Endothelial cell of umbilical vein (primary cell): ENCODE measurements around the gene CALU. TPM values are rescaled to one million over a fixed set of nuclear protein-coding genes. Genes with fewer than 3 reads are reported as not detected.

Experiments
- BruUV-seq: library from RNA; stranded (reverse); fragments of 400-500 nt; replicated peaks from 2 replicates; lab custom pipeline; 2021; lab: Mats Ljungman, UMichigan
- CTCF ChIA-PET: fragments of 300-600, 350-600 bp; sonication (Branson Sonifier 250); formaldehyde crosslinking; loops from one replicate; lab custom pipeline; 2021; ENCODE audit warnings: antibody characterized with exemption, inconsistent platforms; lab: Charles Lee
- POLR2A ChIA-PET: fragments of 300-600, 350-600 bp; sonication (Branson Sonifier 250); formaldehyde crosslinking; loops from one replicate; lab custom pipeline; 2021; ENCODE audit warnings: antibody characterized with exemption, inconsistent platforms; lab: Charles Lee
- DNase-seq: peaks from one replicate; pipeline ENCODE4 v3.0.0-alpha.2; 2011; ENCODE audit warnings: low read depth, low spot score
- FAIRE-seq: peaks from 2 replicates; lab custom pipeline; 2011; peaks lifted over from hg19 to GRCh38; lab: Jason Lieb, UNC
- H2AFZ ChIP-seq: 2 replicates; pipeline ENCODE4 v1.6.0; 2012; ENCODE audit warnings: low read depth, low read length, control low read depth, inconsistent platforms
- H3K27ac ChIP-seq: 2 replicates; pipeline ENCODE4 v1.5.1; 2011; ENCODE audit warnings: low read depth, mild to moderate bottlenecking, control low read depth, low read length, moderate library complexity; ENCODE audit not compliant: insufficient read depth
- H3K27me3 ChIP-seq, 2 experiments: 2 replicates each; pipeline versions ENCODE4 v1.6.0 to v1.6.1; 2011; ENCODE audit warnings: low read length in 2 of 2, mixed read lengths in 1 of 2; ENCODE audit not compliant: control insufficient read depth in 2 of 2, insufficient read depth in 2 of 2
- H3K36me3 ChIP-seq, 2 experiments: 2 replicates in 1 of 2; 3 replicates in 1 of 2; pipeline ENCODE4 v1.5.1; 2011; ENCODE audit warnings: low read length in 2 of 2, mild to moderate bottlenecking in 1 of 2, moderate library complexity in 1 of 2; ENCODE audit not compliant: control insufficient read depth in 2 of 2, insufficient read depth in 2 of 2; ENCODE audit errors: extremely low read depth in 1 of 2
- H3K4me1 ChIP-seq: 3 replicates; pipeline ENCODE4 v1.5.1; 2011; ENCODE audit warnings: mild to moderate bottlenecking, low read length; ENCODE audit not compliant: control insufficient read depth, insufficient read depth; ENCODE audit errors: extremely low read depth
- H3K4me2 ChIP-seq: 2 replicates; pipeline ENCODE4 v1.6.1; 2011; ENCODE audit warnings: low read length, control low read depth, mixed read lengths; ENCODE audit not compliant: insufficient read depth
- H3K4me3 ChIP-seq, 3 experiments: fragments of 200-600 bp in 1 of 3; sonication (generic), shearing (Covaris generic) in 1 of 3; replicated peaks in 1 of 3; 2 replicates each; pipeline ENCODE4 v1.5.1; 2011 to 2016; ENCODE audit warnings: control low read depth in 3 of 3, low read length in 3 of 3, mild to moderate bottlenecking in 2 of 3, inconsistent platforms in 1 of 3, low read depth in 1 of 3, moderate library complexity in 1 of 3; ENCODE audit not compliant: insufficient read depth in 1 of 3
- H3K79me2 ChIP-seq: 2 replicates; pipeline ENCODE4 v1.6.0; 2012; ENCODE audit warnings: low read length, inconsistent platforms; ENCODE audit not compliant: control insufficient read depth, insufficient read depth
- H3K9ac ChIP-seq: replicated peaks from 2 replicates; pipeline ENCODE3; 2011; ENCODE audit warnings: low read length, control low read depth; ENCODE audit not compliant: insufficient read depth; ENCODE audit errors: extremely low read depth
- H3K9me1 ChIP-seq: replicated peaks from 3 replicates; pipeline ENCODE4 v1.6.0; 2011; ENCODE audit warnings: mild to moderate bottlenecking, low read length; ENCODE audit not compliant: control insufficient read depth, insufficient read depth; ENCODE audit errors: extremely low read depth
- H3K9me3 ChIP-seq: replicated peaks from 2 replicates; pipeline ENCODE4 v1.5.1; 2012; ENCODE audit warnings: low read length, inconsistent platforms; ENCODE audit not compliant: control insufficient read depth, insufficient read depth
- H4K20me1 ChIP-seq: replicated peaks from 2 replicates; pipeline ENCODE3; 2011; ENCODE audit warnings: mild to moderate bottlenecking, low read length; ENCODE audit not compliant: control insufficient read depth, insufficient read depth; ENCODE audit errors: extremely low read depth
- FOS ChIP-seq: IDR thresholded peaks from 2 replicates; pipeline ENCODE4 v1.6.1; 2011; ENCODE audit warnings: mild to moderate bottlenecking, low read length, moderate library complexity, borderline replicate concordance; ENCODE audit not compliant: insufficient read depth
- GATA2 ChIP-seq: IDR thresholded peaks from 2 replicates; pipeline ENCODE4 v1.7.0; 2011; ENCODE audit warnings: low read depth, mild to moderate bottlenecking, moderate library complexity, mixed read lengths, low read length; ENCODE audit not compliant: insufficient read length, insufficient read depth
- JUN ChIP-seq: IDR thresholded peaks from 2 replicates; pipeline ENCODE4 v1.6.1; 2011; ENCODE audit warnings: borderline replicate concordance, low read depth; ENCODE audit not compliant: insufficient read length, insufficient read depth
- MAX ChIP-seq: IDR thresholded peaks from 2 replicates; pipeline ENCODE4 v1.6.1; 2011; ENCODE audit not compliant: insufficient read depth, insufficient read length
- dilution Hi-C: fragments of 300-500 bp; cut with MboI; formaldehyde crosslinking; loops from one replicate; pipeline ENCODE4 v1.15.0; 2019; ENCODE audit warnings: low sequenced_read_pairs; ENCODE audit not compliant: extremely low pct_ligation_motif_present
- intact Hi-C: fragments of 100-400 bp; cut with micrococcal nuclease; formaldehyde crosslinking; loops from one replicate; pipeline ENCODE4 v1.10.0; 2022
- polyA plus RNA-seq, 4 experiments: library from polyadenylated mRNA; depleted of rRNA in 3 of 4; stranded (reverse) in 3 of 4; unstranded in 1 of 4; fragments of >200 nt; gene quantifications; 2 replicates each; pipeline versions ENCODE4 v1.2.1 to v1.2.3, GENCODE V29; 2011 to 2012; ENCODE audit warnings: missing spikeins in 1 of 4
- total RNA-seq: library from RNA; stranded (reverse); gene quantifications from 2 replicates; pipeline ENCODE4 v1.2.3, GENCODE V29; 2021

CALU gene
- total and polyA plus RNA-seq, 2 donors (not counting 3 experiments of a cell fraction or from before 2014, with no cell fraction given): 135 to 257 TPM

- H3K4me1 ChIP-seq: peaks cover 9% of the 10 kb centered on the region
- dilution Hi-C loops: no loop called here
- H3K9ac ChIP-seq: no peak overlapping the region
- intact Hi-C loops: no loop called here
- H3K9me1 ChIP-seq: no peaks in the 10 kb centered on the region
- ChIA-PET POLR2A (no interaction called here), CTCF (interaction anchor here (1.4 kb wide), 2 partner anchors 8 to 17 kb away, joined by 3 to 4 read pairs; no protein-coding TSS in a partner anchor)
- H3K36me3 ChIP-seq: no peaks in the 10 kb centered on the region
- H3K27me3 ChIP-seq: peaks cover 12 to 16% of the 10 kb centered on the region in 2 experiments
- DNase-seq (no peak), FAIRE-seq (no peak)
- BruUV-seq: no TSS peak
- H3K79me2 ChIP-seq: no peaks in the 10 kb centered on the region
- no peak for TF ChIP-seq MAX
- no peak for TF ChIP-seq FOS
- TF ChIP-seq JUN: no peak
- no peak for TF ChIP-seq GATA2
- no peak overlapping the region for H3K27ac ChIP-seq
- no peak overlapping the region for H3K4me2 ChIP-seq
- no peak overlapping the region for H3K4me3 ChIP-seq
- H4K20me1 ChIP-seq: no peaks in the 10 kb centered on the region
- H3K9me3 ChIP-seq: no peaks in the 10 kb centered on the region
- no peak overlapping the region for H2AFZ ChIP-seq
These were observed 9.7 kb upstream of the CALU start for GRCh38 chr7:128729494-128729893.

GRCh38 chr7:128731184-128731583 is 8.0 kb upstream of the CALU start:
- ChIA-PET POLR2A (no interaction called here), CTCF (no interaction called here)
- H3K27me3 ChIP-seq: peaks cover 5 to 10% of the 10 kb centered on the region in 2 experiments
- no peaks in the 10 kb centered on the region for H3K9me3 ChIP-seq
- no peak overlapping the region for H3K9ac ChIP-seq
- no peaks in the 10 kb centered on the region for H3K9me1 ChIP-seq
- H3K27ac ChIP-seq: no peak overlapping the region
- H4K20me1 ChIP-seq: no peaks in the 10 kb centered on the region
- H2AFZ ChIP-seq: no peak overlapping the region
- FAIRE-seq (no peak), DNase-seq (no peak)
- H3K4me3 ChIP-seq: no peak overlapping the region
- no peak for TF ChIP-seq JUN
- dilution Hi-C loops (no loop called here), intact Hi-C loops (no loop called here)
- H3K4me1 ChIP-seq: peaks cover 9% of the 10 kb centered on the region
- BruUV-seq: no TSS peak
- no peaks in the 10 kb centered on the region for H3K79me2 ChIP-seq
- no peak overlapping the region for H3K4me2 ChIP-seq
- H3K36me3 ChIP-seq: no peaks in the 10 kb centered on the region
